Trophoblast cell (in vitro differentiated cells and primary cell): ENCODE measurements around the gene LAMC3.
A peak's percentile ranks its signal among the peaks of the same experiment; 100 is the strongest.

Experiments used
- DNase-seq, 2 donors: peaks; one replicate each; pipeline ENCODE4 v3.0.0-alpha.2; 2016
- H2AFZ ChIP-seq: 2 replicates; pipeline ENCODE4 v1.6.1; 2013; ENCODE audit warnings: low read length, moderate library complexity, mild to moderate bottlenecking; ENCODE audit not compliant: insufficient read depth, poor library complexity
- H2AK5ac ChIP-seq: 2 replicates; pipeline ENCODE4 v1.6.1; 2013; ENCODE audit warnings: mild to moderate bottlenecking, low read length
- H2BK120ac ChIP-seq: 2 replicates; pipeline ENCODE4 v1.6.1; 2013; ENCODE audit warnings: low read length, mild to moderate bottlenecking, moderate library complexity; ENCODE audit not compliant: insufficient read depth, poor library complexity
- H2BK12ac ChIP-seq: 2 replicates; pipeline ENCODE4 v1.6.1; 2013; ENCODE audit warnings: mild to moderate bottlenecking, low read length, moderate library complexity
- H2BK5ac ChIP-seq: 2 replicates; pipeline ENCODE4 v1.6.1; 2013; ENCODE audit warnings: low read length, low read depth, moderate library complexity, mild to moderate bottlenecking; ENCODE audit not compliant: poor library complexity
- H3K14ac ChIP-seq: 2 replicates; pipeline ENCODE4 v1.6.1; 2013; ENCODE audit warnings: mild to moderate bottlenecking, low read length
- H3K18ac ChIP-seq: 2 replicates; pipeline ENCODE4 v1.6.1; 2013; ENCODE audit warnings: mild to moderate bottlenecking, low read length
- H3K23ac ChIP-seq: 2 replicates; pipeline ENCODE4 v1.6.1; 2013; ENCODE audit warnings: low read length
- H3K27ac ChIP-seq: 2 replicates; pipeline ENCODE4 v1.5.1; 2013; ENCODE audit warnings: low read depth, mild to moderate bottlenecking, inconsistent platforms, low read length, moderate library complexity
- H3K27me3 ChIP-seq: 2 replicates; pipeline ENCODE4 v1.6.1; 2013; ENCODE audit warnings: inconsistent platforms, mild to moderate bottlenecking, low read length, moderate library complexity; ENCODE audit not compliant: insufficient read depth
- H3K36me3 ChIP-seq, 2 experiments: 1 replicate in 1 of 2; 2 replicates in 1 of 2; pipeline ENCODE4 v1.6.1; 2013; ENCODE audit warnings: low read length in 2 of 2, mild to moderate bottlenecking in 2 of 2, moderate library complexity in 1 of 2; ENCODE audit not compliant: insufficient read depth in 2 of 2, control insufficient read depth in 1 of 2
- H3K4ac ChIP-seq: 2 replicates; pipeline ENCODE4 v1.6.1; 2013; ENCODE audit warnings: low read depth, mild to moderate bottlenecking, low read length, moderate library complexity
- H3K4me1 ChIP-seq, 2 experiments: 1 replicate in 1 of 2; 2 replicates in 1 of 2; pipeline ENCODE4 v1.6.1; 2013; ENCODE audit warnings: low read length in 2 of 2, mild to moderate bottlenecking in 2 of 2, moderate library complexity in 1 of 2; ENCODE audit not compliant: insufficient read depth in 2 of 2, control insufficient read depth in 1 of 2
- H3K4me2 ChIP-seq: 2 replicates; pipeline ENCODE4 v1.6.1; 2013; ENCODE audit warnings: inconsistent platforms, mild to moderate bottlenecking, low read length, moderate library complexity
- H3K4me3 ChIP-seq: 2 replicates; pipeline ENCODE4 v1.5.1; 2013; ENCODE audit warnings: mild to moderate bottlenecking, low read depth, low read length, inconsistent platforms
- H3K79me1 ChIP-seq: one replicate; pipeline ENCODE4 v1.6.1; 2013; ENCODE audit warnings: low read length
- H3K79me2 ChIP-seq: 2 replicates; pipeline ENCODE4 v1.6.1; 2013; ENCODE audit warnings: low read length, mild to moderate bottlenecking; ENCODE audit not compliant: control insufficient read depth, insufficient read depth, poor library complexity
- H3K9ac ChIP-seq: 2 replicates; pipeline ENCODE4 v1.6.1; 2013; ENCODE audit warnings: mild to moderate bottlenecking, low read length
- H3K9me3 ChIP-seq: 2 replicates; pipeline ENCODE4 v1.6.1; 2013; ENCODE audit warnings: low read depth, mild to moderate bottlenecking, control low read depth, inconsistent platforms, low read length; ENCODE audit not compliant: insufficient read depth
- H4K12ac ChIP-seq: 2 replicates; pipeline ENCODE4 v1.6.1; 2013; ENCODE audit warnings: low read depth, mild to moderate bottlenecking, low read length, moderate library complexity
- H4K8ac ChIP-seq: 2 replicates; pipeline ENCODE4 v1.6.1; 2013; ENCODE audit warnings: low read depth, mild to moderate bottlenecking, low read length, moderate library complexity
- H4K91ac ChIP-seq: one replicate; pipeline ENCODE4 v1.6.1; 2013; ENCODE audit warnings: low read depth, mild to moderate bottlenecking, low read length, moderate library complexity
- WGBS: extraction: QIAGEN DNeasy Blood & Tissue Kit; methylation state at CpG from one replicate; pipeline ENCODE4 v1.1.7; 2013; ENCODE audit warnings: missing lambda C conversion rate; ENCODE audit not compliant: insufficient read length, insufficient coverage; ENCODE audit errors: extremely low coverage; 5-methylcytosine and 5-hydroxymethylcytosine counted together

LAMC3 gene

DNA sequence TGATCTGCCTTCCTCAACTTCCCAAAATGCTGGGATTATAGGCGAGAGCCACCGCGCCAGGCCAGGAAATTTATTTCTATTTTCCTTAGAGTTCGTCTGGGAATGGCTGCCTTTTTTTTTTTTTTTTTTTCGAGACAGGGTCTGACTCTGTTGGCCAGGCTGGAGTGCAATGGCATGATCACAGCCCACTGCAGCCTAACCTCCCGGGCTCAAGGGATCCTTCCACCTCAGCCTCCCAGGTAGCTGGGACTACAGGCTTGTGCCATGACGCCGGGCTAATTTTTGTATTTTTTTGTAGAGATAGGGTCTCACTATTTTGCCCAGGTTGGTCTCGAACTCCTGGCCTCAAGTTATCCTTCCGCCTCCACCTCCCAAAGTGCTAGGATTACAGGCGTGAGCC is 888 bp upstream of the LAMC3 start:
- Histone ChIP-seq H3K4me3 (no peak overlapping the region), H2BK12ac (no peak overlapping the region), H3K36me3 (no peaks in the 10 kb centered on the region), H3K27me3 (peaks cover 16% of the 10 kb centered on the region), H3K9ac (no peak overlapping the region), H2AFZ (no peak overlapping the region), H3K4ac (no peak overlapping the region), H2AK5ac (no peak overlapping the region), H4K91ac (no peak overlapping the region), H3K79me1 (no peaks in the 10 kb centered on the region), H3K27ac (no peak overlapping the region), H2BK120ac (no peak overlapping the region), H2BK5ac (no peak overlapping the region), H3K79me2 (no peaks in the 10 kb centered on the region), H4K12ac (no peak overlapping the region), H3K4me1 (peaks cover 7 to 14% of the 10 kb centered on the region in 2 experiments), H3K23ac (no peak overlapping the region), H3K9me3 (peaks cover 9% of the 10 kb centered on the region), H3K18ac (no peak overlapping the region), H3K4me2 (no peak overlapping the region), H4K8ac (no peak overlapping the region), H3K14ac (no peak overlapping the region)
- no CpG with 5 or more reads among the region's 11 CpGs for WGBS
- DNase-seq, result no peak

DNA sequence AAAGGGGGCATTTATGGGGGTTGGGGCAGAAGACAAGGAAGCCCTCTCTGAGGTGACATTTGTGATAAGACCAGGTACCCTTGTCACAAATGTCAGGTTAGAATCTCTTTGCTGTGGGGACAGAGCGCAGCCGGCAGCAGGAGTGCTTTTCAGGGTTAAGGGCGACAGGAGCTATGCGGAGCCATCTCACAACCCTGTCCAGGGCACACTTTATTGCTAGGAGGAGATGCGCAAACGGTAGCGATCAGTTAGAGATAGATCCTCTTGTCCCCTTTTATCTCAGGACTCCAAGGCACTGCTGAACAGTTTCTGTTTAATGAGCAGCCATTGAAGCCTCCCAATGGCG is 438 bp upstream of the LAMC3 start:
- H3K14ac ChIP-seq, result no peak overlapping the region

DNA sequence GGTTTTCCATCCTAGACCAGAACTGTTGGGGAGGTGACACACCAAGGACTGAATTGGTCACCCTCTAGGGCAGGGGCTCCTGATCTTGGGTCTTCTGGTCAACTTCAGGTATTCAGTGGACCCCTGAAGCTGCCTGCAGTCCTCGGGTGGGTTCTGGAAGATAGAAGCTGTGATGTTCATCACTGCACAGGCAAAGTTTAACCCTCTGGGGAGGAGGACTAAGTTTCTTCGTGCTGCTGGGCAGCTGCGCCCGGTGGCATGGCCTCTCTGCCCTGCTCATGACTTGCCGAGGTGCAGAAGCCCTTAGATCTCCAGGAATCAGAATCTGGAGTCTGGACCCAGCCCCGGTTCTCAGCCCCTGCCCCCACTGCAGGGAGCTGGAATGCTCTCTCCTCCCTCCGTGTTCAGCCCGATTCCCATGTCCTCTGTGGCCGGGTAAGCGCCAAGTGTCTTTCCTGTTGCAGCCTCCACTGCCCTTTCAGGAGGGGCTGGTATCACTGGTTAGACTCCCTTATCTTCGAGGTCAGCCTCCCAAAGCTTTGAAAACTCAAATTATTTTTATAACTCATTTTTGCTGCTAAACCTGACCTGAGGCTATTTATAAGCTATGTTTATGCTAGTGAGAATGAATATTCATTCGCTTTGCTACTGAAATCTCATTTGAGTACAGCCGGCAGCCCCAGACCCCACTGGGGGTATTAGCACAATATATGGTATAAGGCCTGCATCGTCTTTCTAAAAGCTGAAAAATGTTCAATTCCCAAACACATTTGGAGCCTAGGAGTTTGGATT is 1.7 kb downstream of the LAMC3 start:
- Histone ChIP-seq H3K4me3 (no peak overlapping the region), H4K8ac (no peak overlapping the region), H3K9me3 (peaks cover 7% of the 10 kb centered on the region), H3K4me2 (no peak overlapping the region), H2BK12ac (no peak overlapping the region), H2AFZ (no peak overlapping the region), H3K79me1 (no peaks in the 10 kb centered on the region), H3K79me2 (no peaks in the 10 kb centered on the region), H3K23ac (no peak overlapping the region), H4K91ac (no peak overlapping the region), H3K36me3 (no peaks in the 10 kb centered on the region), H3K4me1 (peaks cover 7 to 14% of the 10 kb centered on the region in 2 experiments), H3K27me3 (peaks cover 16% of the 10 kb centered on the region), H2BK120ac (no peak overlapping the region), H2AK5ac (no peak overlapping the region), H3K9ac (no peak overlapping the region), H3K27ac (no peak overlapping the region), H4K12ac (no peak overlapping the region), H3K4ac (no peak overlapping the region), H2BK5ac (no peak overlapping the region), H3K18ac (no peak overlapping the region), H3K14ac (no peak overlapping the region)
- DNase-seq, result no peak
- WGBS, result no CpG with 5 or more reads among the region's 14 CpGs

More for the DNA sequence above, 438 bp upstream of the LAMC3 start:
- Histone ChIP-seq H3K27ac (no peak overlapping the region), H3K23ac (no peak overlapping the region), H2BK120ac (no peak overlapping the region), H2AFZ (no peak overlapping the region), H3K9ac (no peak overlapping the region), H4K12ac (no peak overlapping the region), H3K9me3 (peaks cover 9% of the 10 kb centered on the region), H3K79me1 (no peaks in the 10 kb centered on the region), H4K8ac (no peak overlapping the region), H3K4me3 (no peak overlapping the region), H3K27me3 (peaks cover 16% of the 10 kb centered on the region), H3K4me1 (peaks cover 7 to 14% of the 10 kb centered on the region in 2 experiments), H3K36me3 (no peaks in the 10 kb centered on the region), H2BK5ac (no peak overlapping the region), H2AK5ac (no peak overlapping the region), H3K79me2 (no peaks in the 10 kb centered on the region), H2BK12ac (no peak overlapping the region), H3K4me2 (peak overlapping the region; percentile 54), H3K4ac (no peak overlapping the region), H3K18ac (no peak overlapping the region), H4K91ac (no peak overlapping the region)
- peak in 1 of 2 donors; percentile 3 for DNase-seq
- WGBS, result no CpG with 5 or more reads among the region's 8 CpGs

DNA sequence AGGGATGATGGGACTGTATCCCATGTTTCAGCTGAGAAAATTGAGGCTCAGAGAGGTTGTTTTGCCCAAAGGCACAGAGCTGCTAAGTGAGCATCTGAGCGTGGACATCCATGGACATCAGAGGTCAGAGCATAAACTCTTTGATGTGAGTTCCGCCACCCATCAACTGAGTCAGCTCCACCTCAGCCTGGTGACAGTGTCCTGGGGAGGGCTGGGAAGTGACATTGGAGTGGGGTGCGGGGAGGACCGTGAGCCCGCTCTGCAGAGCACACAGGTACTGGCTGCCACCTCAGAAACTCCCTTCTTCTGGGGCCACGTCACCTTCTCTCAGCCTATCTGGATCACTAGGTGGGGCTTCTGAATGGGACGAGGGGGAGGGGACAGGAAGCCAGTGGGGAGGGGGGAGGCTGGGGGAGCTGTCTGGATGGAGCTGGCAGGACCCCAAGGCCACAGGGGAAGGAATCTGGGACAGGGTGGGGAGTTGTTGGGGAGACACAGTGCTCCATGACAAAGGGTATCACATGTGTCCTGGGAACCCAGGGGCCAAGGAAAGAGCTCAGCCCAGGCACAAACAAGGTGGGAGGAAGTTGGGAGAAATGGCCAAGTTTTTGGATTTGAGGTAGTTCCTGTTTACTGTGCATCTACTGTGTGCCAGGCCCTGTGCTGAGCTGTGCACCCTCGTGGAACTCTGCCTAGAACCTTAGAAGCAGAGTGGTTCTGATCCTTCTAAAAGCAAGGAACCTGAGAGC is 2.5 kb downstream of the LAMC3 start:
- Histone ChIP-seq H2BK120ac (no peak overlapping the region), H4K8ac (no peak overlapping the region), H4K91ac (no peak overlapping the region), H2BK12ac (no peak overlapping the region), H3K27me3 (peaks cover 16% of the 10 kb centered on the region), H3K14ac (no peak overlapping the region), H2AK5ac (no peak overlapping the region), H3K9ac (no peak overlapping the region), H3K23ac (no peak overlapping the region), H3K27ac (no peak overlapping the region), H3K4me1 (peaks cover 7 to 14% of the 10 kb centered on the region in 2 experiments), H3K18ac (no peak overlapping the region), H2AFZ (no peak overlapping the region), H3K79me1 (no peaks in the 10 kb centered on the region), H3K4me3 (no peak overlapping the region), H3K36me3 (no peaks in the 10 kb centered on the region), H2BK5ac (no peak overlapping the region), H3K4me2 (no peak overlapping the region), H4K12ac (no peak overlapping the region), H3K79me2 (no peaks in the 10 kb centered on the region), H3K9me3 (peaks cover 7% of the 10 kb centered on the region), H3K4ac (no peak overlapping the region)
- DNase-seq, result no peak
- WGBS, result no CpG with 5 or more reads among the region's 8 CpGs
